HCT116 (cell line): ENCODE results near the gene AFAP1L2. TPM values are rescaled to one million over a fixed set of nuclear protein-coding genes. Genes with fewer than 3 reads are reported as not detected.
A peak's percentile ranks its signal among the peaks of the same experiment; 100 is the strongest.

Experiments
- ATAC-seq: fragments of 200-7000 bp; cut with Tn5 transposase; 2 replicates; pipeline ENCODE4 v1.9.1; 2020; ENCODE audit warnings: mild to moderate bottlenecking, moderate library complexity
- BruUV-seq: library from RNA; stranded (reverse); fragments of 400-500 nt; replicated peaks from 2 replicates; lab custom pipeline; 2021; lab: Mats Ljungman, UMichigan
- CTCF ChIA-PET: fragments of 300-600 bp; sonication (Branson Sonifier 250); formaldehyde crosslinking; loops from one replicate; lab custom pipeline; 2021; ENCODE audit warnings: antibody characterized with exemption; lab: Charles Lee
- POLR2A ChIA-PET: fragments of 300-600, 350-600 bp; sonication (Branson Sonifier 250); formaldehyde crosslinking; loops from one replicate; lab custom pipeline; 2021; ENCODE audit warnings: antibody characterized with exemption; lab: Charles Lee
- RAD21 ChIA-PET, 2 experiments: fragments of 300-600 bp; sonication (Branson Sonifier 250); formaldehyde crosslinking; loops; one replicate each; lab custom pipeline; 2023; ENCODE audit warnings: low total read pairs in 2 of 2; ENCODE audit not compliant: uncharacterized antibody in 2 of 2, unreplicated experiment in 2 of 2, low non-redundant PET in 1 of 2; lab: Charles Lee
- DNase-seq: peaks from one replicate; pipeline ENCODE4 v3.0.0-alpha.2; 2010; ENCODE audit warnings: low read depth, low spot score
- H2AFZ ChIP-seq: fragments of 200-600 bp; shearing (Covaris generic), sonication (generic); 2 replicates; pipeline ENCODE4 v1.6.1; 2017; ENCODE audit warnings: low read depth, mixed run types, mixed read lengths, antibody characterized with exemption, low read length; ENCODE audit not compliant: poor library complexity, severe bottlenecking
- H3K27ac ChIP-seq: 2 replicates; pipeline ENCODE4 v1.5.1; 2012; ENCODE audit warnings: low read depth, low read length
- H3K27me3 ChIP-seq: fragments of 200-600 bp; sonication (generic); 2 replicates; pipeline ENCODE4 v1.6.1; 2016; ENCODE audit warnings: mixed run types, low read length, mixed read lengths; ENCODE audit not compliant: insufficient read depth
- H3K36me3 ChIP-seq, 2 experiments: fragments of 200-500 bp in 1 of 2; fragments of 200-600 bp in 1 of 2; sonication (Bioruptor generic) in 1 of 2; sonication (generic) in 1 of 2; 2 replicates each; pipeline versions ENCODE4 v1.5.1 to v1.6.1; 2014 to 2016; ENCODE audit warnings: low read length in 2 of 2, inconsistent platforms in 1 of 2, mixed read lengths in 1 of 2, mixed run types in 1 of 2; ENCODE audit not compliant: insufficient read depth in 2 of 2, control insufficient read depth in 1 of 2
- H3K4me1 ChIP-seq, 2 experiments: fragments of 200-600 bp in 1 of 2; sonication (generic) in 1 of 2; 2 replicates each; pipeline versions ENCODE4 v1.5.1 to v1.6.1; 2012 to 2017; ENCODE audit warnings: low read length in 2 of 2, inconsistent platforms in 1 of 2, mild to moderate bottlenecking in 1 of 2, mixed read lengths in 1 of 2, mixed run types in 1 of 2, moderate library complexity in 1 of 2; ENCODE audit not compliant: insufficient read depth in 2 of 2, control insufficient read depth in 1 of 2
- H3K4me2 ChIP-seq: fragments of 200-600 bp; sonication (generic); 2 replicates; pipeline ENCODE4 v1.6.1; 2017; ENCODE audit warnings: mixed run types, low read length, mixed read lengths
- H3K4me3 ChIP-seq, 2 experiments: fragments of 200-600 bp in 1 of 2; sonication (generic) in 1 of 2; replicated peaks in 1 of 2; 2 replicates each; pipeline ENCODE4 v1.5.1; 2011 to 2016; ENCODE audit warnings: low read length in 2 of 2, control low read depth in 1 of 2, low read depth in 1 of 2, mild to moderate bottlenecking in 1 of 2, mixed read lengths in 1 of 2, mixed run types in 1 of 2
- H3K79me2 ChIP-seq: fragments of 200-600 bp; sonication (generic); 2 replicates; pipeline ENCODE4 v1.6.1; 2017; ENCODE audit warnings: mild to moderate bottlenecking, mixed run types, low read length, moderate library complexity, mixed read lengths; ENCODE audit not compliant: insufficient read depth
- H3K9ac ChIP-seq: fragments of 200-600 bp; sonication (generic); 2 replicates; pipeline ENCODE4 v1.6.1; 2016; ENCODE audit warnings: low read length, mixed read lengths
- H3K9me2 ChIP-seq: fragments of 200-600 bp; sonication (generic), shearing (Covaris generic); 2 replicates; pipeline ENCODE4 v1.6.1; 2017; ENCODE audit warnings: mixed run types, mild to moderate bottlenecking, moderate library complexity; ENCODE audit not compliant: insufficient read depth
- H3K9me3 ChIP-seq, 2 experiments: fragments of 200-500 bp in 1 of 2; fragments of 200-600 bp in 1 of 2; sonication (Bioruptor generic) in 1 of 2; sonication (generic) in 1 of 2; 2 replicates each; pipeline ENCODE4 v1.6.1; 2014 to 2017; ENCODE audit warnings: low read length in 2 of 2, mixed read lengths in 2 of 2, inconsistent platforms in 1 of 2, low read depth in 1 of 2, mild to moderate bottlenecking in 1 of 2, mixed run types in 1 of 2, moderate library complexity in 1 of 2; ENCODE audit not compliant: control insufficient read depth in 1 of 2, insufficient read depth in 1 of 2
- H4K20me1 ChIP-seq: fragments of 200-600 bp; sonication (generic), shearing (Covaris generic); 2 replicates; pipeline ENCODE4 v1.6.1; 2017; ENCODE audit warnings: mixed run types, mild to moderate bottlenecking, moderate library complexity; ENCODE audit not compliant: insufficient read depth
- ATF3 ChIP-seq: IDR thresholded peaks from 2 replicates; pipeline ENCODE4 v1.6.1; 2012
- CEBPB ChIP-seq: IDR thresholded peaks from 2 replicates; pipeline ENCODE4 v1.6.1; 2012; ENCODE audit warnings: low read depth
- EGR1 ChIP-seq: IDR thresholded peaks from 2 replicates; pipeline ENCODE4 v1.6.1; 2012; ENCODE audit warnings: low read depth
- ELF1 ChIP-seq: IDR thresholded peaks from 2 replicates; pipeline ENCODE4 v1.6.1; 2012; ENCODE audit warnings: low read depth, borderline replicate concordance
- EZH2phosphoT487 ChIP-seq: fragments of 200-600 bp; IDR thresholded peaks from 2 replicates; pipeline ENCODE4 v1.6.1; 2018; ENCODE audit warnings: antibody characterized with exemption, borderline replicate concordance
- POLR2A ChIP-seq: IDR thresholded peaks from 2 replicates; pipeline ENCODE4 v1.7.0; 2011; ENCODE audit warnings: borderline replicate concordance; ENCODE audit not compliant: insufficient read depth, insufficient read length; ENCODE audit errors: extremely low read depth
- RAD21 ChIP-seq: IDR thresholded peaks from 2 replicates; pipeline ENCODE4 v1.6.1; 2012; ENCODE audit warnings: low read depth, mild to moderate bottlenecking
- SP1 ChIP-seq: IDR thresholded peaks from 2 replicates; pipeline ENCODE4 v1.6.1; 2012; ENCODE audit warnings: low read depth
- TCF7L2 ChIP-seq: IDR thresholded peaks from 2 replicates; pipeline ENCODE4 v1.7.0; 2011; ENCODE audit warnings: borderline replicate concordance, inconsistent platforms; ENCODE audit not compliant: insufficient read depth, insufficient read length; ENCODE audit errors: extremely low read depth
- YY1 ChIP-seq: IDR thresholded peaks from 2 replicates; pipeline ENCODE4 v1.6.1; 2011; ENCODE audit warnings: low read length, low read depth, moderate library complexity, mild to moderate bottlenecking; ENCODE audit not compliant: insufficient replicate concordance; ENCODE audit errors: extremely low read depth
- ZBTB33 ChIP-seq: IDR thresholded peaks from 2 replicates; pipeline ENCODE4 v1.6.1; 2011; ENCODE audit warnings: mild to moderate bottlenecking, low read length, moderate library complexity; ENCODE audit not compliant: insufficient replicate concordance; ENCODE audit errors: extremely low read depth
- ZFX ChIP-seq: fragments of 450-650 bp; IDR thresholded peaks from 2 replicates; pipeline ENCODE4 v1.6.1; 2017
- intact Hi-C: fragments of 100-400 bp; cut with micrococcal nuclease; formaldehyde crosslinking; loops from 2 replicates; pipeline ENCODE4 v1.10.0; 2022
- total RNA-seq: library from RNA; stranded (reverse); gene quantifications from one replicate; pipeline ENCODE4 v1.2.1, GENCODE V29; 2021; ENCODE audit not compliant: unreplicated experiment

Gene AFAP1L2
- total RNA-seq, 1 experiment from 2014 or later, result 0.93 TPM

GRCh38 chr10:114397651-114398145, 6.6 kb downstream of the AFAP1L2 start:
- ATAC-seq, result peak; percentile 31; the same call in 1 of the 2 replicates
- ChIA-PET POLR2A (no interaction called here), RAD21 (no interaction called here), CTCF (interaction anchor here (1.2 to 2.5 kb wide), 4 partner anchors 9 to 94 kb away, joined by 3 to 16 read pairs (median 4); no protein-coding TSS in a partner anchor)
- H3K79me2 ChIP-seq, result no peaks in the 10 kb centered on the region
- H3K4me2 ChIP-seq, result no peak overlapping the region
- TF ChIP-seq TCF7L2 (peak; percentile 11), ZBTB33 (no peak), RAD21 (0 out of 2 replicates have a peak, but pooled peaks have one; percentile 22)
- no TSS peak for BruUV-seq
- no peaks in the 10 kb centered on the region for H3K4me1 ChIP-seq
- H3K27me3 ChIP-seq, result peaks cover 98% of the 10 kb centered on the region
- intact Hi-C loops, result no loop called here
- no peaks in the 10 kb centered on the region for H3K9me3 ChIP-seq
- H3K4me3 ChIP-seq, result no peak overlapping the region
- H3K9me2 ChIP-seq, result no peaks in the 10 kb centered on the region
- no peaks in the 10 kb centered on the region; the same call in 1 of the 2 replicates for H4K20me1 ChIP-seq
- DNase-seq, result no peak
- no peaks in the 10 kb centered on the region for H3K36me3 ChIP-seq
- no peak overlapping the region for H2AFZ ChIP-seq
- no peak overlapping the region for H3K9ac ChIP-seq
- no peak overlapping the region for H3K27ac ChIP-seq

- no peak overlapping the region for H3K27ac ChIP-seq
- H3K79me2 ChIP-seq, result no peaks in the 10 kb centered on the region
- no peak overlapping the region for H3K9ac ChIP-seq
- RAD21 ChIA-PET, result no interaction called here
- H3K9me2 ChIP-seq, result no peaks in the 10 kb centered on the region
- H3K9me3 ChIP-seq, result no peaks in the 10 kb centered on the region
- intact Hi-C loops, result no loop called here
- no peak for TF ChIP-seq YY1
- TF ChIP-seq POLR2A, result no peak
- no peak for TF ChIP-seq SP1
- TF ChIP-seq CEBPB, result no peak
- no peak for TF ChIP-seq EZH2phosphoT487
- no peak for TF ChIP-seq ATF3
- no peak for TF ChIP-seq ELF1
- TF ChIP-seq EGR1, result no peak
- TF ChIP-seq RAD21, result no peak
- TF ChIP-seq ZFX, result no peak
- TF ChIP-seq, all 23 proteins: peak for 0
- no peaks in the 10 kb centered on the region for H4K20me1 ChIP-seq
- no peaks in the 10 kb centered on the region for H3K36me3 ChIP-seq
- no peak overlapping the region for H2AFZ ChIP-seq
- peaks cover 89% of the 10 kb centered on the region for H3K27me3 ChIP-seq
- ATAC-seq, result no peak
- POLR2A ChIA-PET, result no interaction called here
- H3K4me1 ChIP-seq, result no peaks in the 10 kb centered on the region
- H3K4me3 ChIP-seq, result no peak overlapping the region
- CTCF ChIA-PET, result interaction anchor here (1.3 kb wide), 1 partner anchor 17 kb away, joined by 3 read pairs; no protein-coding TSS in a partner anchor
- BruUV-seq, result no TSS peak
- H3K4me2 ChIP-seq, result no peak overlapping the region
- DNase-seq, result no peak
These were observed 7.8 kb downstream of the AFAP1L2 start for GRCh38 chr10:114396464-114396863.
